Suprapubic skin (tissue), 4 donors: ENCODE data around the gene LHPP.

ENCODE experiments used
- EP300 ChIP-seq: sonication (generic); formaldehyde crosslinking; IDR thresholded peaks from one replicate; pipeline ENCODE4 v1.6.1; 2017; ENCODE audit warnings: antibody characterized with exemption
- POLR2AphosphoS5 ChIP-seq, 3 donors: sonication (generic); formaldehyde crosslinking; IDR thresholded peaks; one replicate each; pipeline ENCODE4 v1.6.1; 2017; ENCODE audit warnings: antibody characterized with exemption in 3 of 3
- TF ChIP-seq, protein P1 (sequence below), 2 donors: fragments of 200-600 bp in 1 of 2; fragments of 450-650 bp in 1 of 2; sonication (generic) in 1 of 2; IDR thresholded peaks; one replicate each; pipeline ENCODE4 v1.5.1; 2016 to 2019; ENCODE audit warnings: antibody characterized with exemption in 2 of 2, mild to moderate bottlenecking in 1 of 2, moderate library complexity in 1 of 2

DNA sequence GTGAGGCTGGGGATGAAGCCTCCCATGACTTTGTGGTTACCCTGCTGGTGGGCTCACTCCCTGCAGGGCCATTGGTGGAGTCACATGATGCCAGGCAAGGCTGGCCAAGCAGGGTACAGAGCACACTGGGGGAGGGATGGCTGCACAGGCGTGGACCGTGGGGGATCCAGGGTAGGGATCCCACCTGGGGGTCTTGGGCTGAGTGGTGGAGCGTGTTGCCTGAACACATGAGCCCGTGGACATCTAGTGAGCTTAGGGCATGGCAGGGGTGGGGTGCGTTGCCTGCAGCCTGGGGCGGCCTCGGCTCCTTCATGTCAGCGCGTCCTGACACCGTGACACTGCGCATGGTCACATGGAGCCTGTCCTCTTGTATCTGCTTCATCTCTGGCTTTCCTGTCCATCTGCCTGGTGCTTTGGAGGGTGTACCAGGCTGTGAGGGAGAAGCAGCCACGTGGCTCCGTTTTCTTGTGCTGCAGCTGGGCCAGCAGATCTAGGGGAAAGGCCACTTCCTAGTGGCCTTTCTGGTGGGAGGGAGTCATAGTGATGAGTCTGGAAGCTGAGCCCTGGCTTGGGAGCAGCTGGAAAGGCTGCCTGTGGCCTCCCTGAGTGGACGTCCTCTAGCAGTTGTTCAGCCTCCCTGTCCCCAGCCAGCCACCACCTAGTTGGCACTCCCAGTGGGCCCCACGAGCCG, 96.2 kb downstream of the LHPP start:
- TF ChIP-seq, protein P1, sequence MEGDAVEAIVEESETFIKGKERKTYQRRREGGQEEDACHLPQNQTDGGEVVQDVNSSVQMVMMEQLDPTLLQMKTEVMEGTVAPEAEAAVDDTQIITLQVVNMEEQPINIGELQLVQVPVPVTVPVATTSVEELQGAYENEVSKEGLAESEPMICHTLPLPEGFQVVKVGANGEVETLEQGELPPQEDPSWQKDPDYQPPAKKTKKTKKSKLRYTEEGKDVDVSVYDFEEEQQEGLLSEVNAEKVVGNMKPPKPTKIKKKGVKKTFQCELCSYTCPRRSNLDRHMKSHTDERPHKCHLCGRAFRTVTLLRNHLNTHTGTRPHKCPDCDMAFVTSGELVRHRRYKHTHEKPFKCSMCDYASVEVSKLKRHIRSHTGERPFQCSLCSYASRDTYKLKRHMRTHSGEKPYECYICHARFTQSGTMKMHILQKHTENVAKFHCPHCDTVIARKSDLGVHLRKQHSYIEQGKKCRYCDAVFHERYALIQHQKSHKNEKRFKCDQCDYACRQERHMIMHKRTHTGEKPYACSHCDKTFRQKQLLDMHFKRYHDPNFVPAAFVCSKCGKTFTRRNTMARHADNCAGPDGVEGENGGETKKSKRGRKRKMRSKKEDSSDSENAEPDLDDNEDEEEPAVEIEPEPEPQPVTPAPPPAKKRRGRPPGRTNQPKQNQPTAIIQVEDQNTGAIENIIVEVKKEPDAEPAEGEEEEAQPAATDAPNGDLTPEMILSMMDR (IDR thresholded peaks at IDR 0.05) = no peak
- TF ChIP-seq POLR2AphosphoS5 (IDR thresholded peaks at IDR 0.05) (no peak), EP300 (no peak)
